Upper lobe of left lung (tissue), 6 donors: ENCODE measurements around the gene EFHD2. TPM values are rescaled to one million over a fixed set of nuclear protein-coding genes. Genes with fewer than 3 reads are reported as not detected.

ENCODE experiments used
- ATAC-seq, 2 donors: fragments of 200-7000 bp; cut with Tn5 transposase; one replicate each; pipeline ENCODE4 v1.9.1; 2022; ENCODE audit warnings: mild to moderate bottlenecking in 2 of 2, moderate library complexity in 2 of 2; ENCODE audit not compliant: low FRiP score in 2 of 2
- DNase-seq, 2 donors: peaks; one replicate each; pipeline ENCODE4 v3.0.0-alpha.2; 2019 to 2020
- H3K27ac ChIP-seq, 4 donors: fragments of 200-600 bp; sonication (generic); one replicate each; pipeline ENCODE4 v1.5.1; 2016 to 2019
- H3K27me3 ChIP-seq, 4 donors: fragments of 200-600 bp; sonication (generic); one replicate each; pipeline ENCODE4 v1.5.1; 2017 to 2019
- H3K36me3 ChIP-seq, 4 donors: fragments of 200-600 bp; sonication (generic); one replicate each; pipeline ENCODE4 v1.5.1; 2016 to 2019
- H3K4me1 ChIP-seq, 4 donors: fragments of 200-600 bp; sonication (generic); one replicate each; pipeline ENCODE4 v1.5.1; 2018 to 2019
- H3K4me3 ChIP-seq, 4 donors: fragments of 200-600 bp; sonication (generic); one replicate each; pipeline ENCODE4 v1.5.1; 2017 to 2019; ENCODE audit warnings: mild to moderate bottlenecking in 2 of 4, moderate library complexity in 1 of 4
- H3K9me3 ChIP-seq, 4 donors: fragments of 200-600 bp; sonication (generic); one replicate each; pipeline ENCODE4 v1.5.1; 2018 to 2019
- CTCF ChIP-seq, 6 experiments: fragments of 450-650 bp in 4 of 6; fragments of 200-600 bp in 2 of 6; sonication (generic) in 2 of 6; IDR thresholded peaks; one replicate each; pipeline ENCODE4 v1.5.1; 2016 to 2019; ENCODE audit warnings: antibody characterized with exemption in 6 of 6
- EP300 ChIP-seq, 4 donors: sonication (generic); formaldehyde crosslinking; IDR thresholded peaks; one replicate each; pipeline ENCODE4 v1.5.1; 2017; ENCODE audit warnings: antibody characterized with exemption in 4 of 4, control low read depth in 2 of 4
- POLR2A ChIP-seq, 4 donors: fragments of 450-650 bp; IDR thresholded peaks; one replicate each; pipeline ENCODE4 v1.5.1; 2016 to 2017; ENCODE audit warnings: antibody characterized with exemption in 4 of 4, mild to moderate bottlenecking in 2 of 4
- POLR2AphosphoS5 ChIP-seq, 2 donors: sonication (generic); formaldehyde crosslinking; IDR thresholded peaks; one replicate each; pipeline ENCODE4 v1.5.1; 2017; ENCODE audit warnings: antibody characterized with exemption in 2 of 2
- WGBS, 2 donors: methylation state at CpG; one replicate each; pipeline ENCODE4 v1.1.5; 2017 to 2018; 5-methylcytosine and 5-hydroxymethylcytosine counted together
- total RNA-seq, 6 donors: library from RNA; depleted of rRNA in 4 of 6; stranded (reverse); fragments of >200 nt in 4 of 6; gene quantifications; one replicate each; pipeline versions ENCODE4 v1.1.0 to v1.2.1, GENCODE V29; 2016 to 2021
- donor health status: DM: no; HTN: no; CAD: no; lungs with moderate emphysema.
- donor health status: DM: no; HTN: yes; CAD: no; lungs with severe emphysema.

EFHD2 gene
- total RNA-seq, 6 donors from 2014 or later = 62.9 to 123 (median 91.2) TPM

- no peak overlapping the region for H3K27ac ChIP-seq
- no peaks in the 10 kb centered on the region for H3K27me3 ChIP-seq
- H3K9me3 ChIP-seq = no peaks in the 10 kb centered on the region
- no peak overlapping the region for H3K4me3 ChIP-seq
- no peaks in the 10 kb centered on the region for H3K4me1 ChIP-seq
- no peaks in the 10 kb centered on the region for H3K36me3 ChIP-seq
- no peak for DNase-seq
- TF ChIP-seq CTCF (IDR thresholded peaks at IDR 0.05) (no peak), EP300 (IDR thresholded peaks at IDR 0.05) (no peak), POLR2A (IDR thresholded peaks at IDR 0.05) (no peak), POLR2AphosphoS5 (IDR thresholded peaks at IDR 0.05) (no peak)
- WGBS, 2 donors = 88 to 91% methylated on average over 4 to 6 of the region's 6 CpGs
- ATAC-seq = no peak
Observed at GRCh38 chr1:15451014-15451722, 41.5 kb downstream of the EFHD2 start.

- Histone ChIP-seq H3K36me3 (no peaks in the 10 kb centered on the region), H3K4me3 (no peak overlapping the region), H3K27me3 (no peaks in the 10 kb centered on the region), H3K9me3 (no peaks in the 10 kb centered on the region), H3K27ac (no peak overlapping the region), H3K4me1 (no peaks in the 10 kb centered on the region)
- WGBS, 2 donors = 83% methylated on average over 1 of the region's 1 CpG; no CpG with 5 or more reads in 1 of the 2 donors
- no peak for DNase-seq
- TF ChIP-seq EP300 (IDR thresholded peaks at IDR 0.05) (no peak), POLR2A (IDR thresholded peaks at IDR 0.05) (no peak), CTCF (IDR thresholded peaks at IDR 0.05) (no peak), POLR2AphosphoS5 (IDR thresholded peaks at IDR 0.05) (no peak)
- no peak for ATAC-seq
Observed at GRCh38 chr1:15452216-15452615, 42.5 kb downstream of the EFHD2 start.

GRCh38 chr1:15452866-15453571 is 43.3 kb downstream of the EFHD2 start:
- no peak for DNase-seq
- 83 to 84% methylated on average over 10 of the region's 10 CpGs for WGBS, 2 donors
- Histone ChIP-seq H3K9me3 (no peaks in the 10 kb centered on the region), H3K4me1 (no peaks in the 10 kb centered on the region), H3K4me3 (no peak overlapping the region), H3K27me3 (no peaks in the 10 kb centered on the region), H3K27ac (no peak overlapping the region), H3K36me3 (no peaks in the 10 kb centered on the region)
- TF ChIP-seq CTCF (IDR thresholded peaks at IDR 0.05) (no peak), POLR2AphosphoS5 (IDR thresholded peaks at IDR 0.05) (no peak), POLR2A (IDR thresholded peaks at IDR 0.05) (no peak)
- no peak for ATAC-seq

DNA sequence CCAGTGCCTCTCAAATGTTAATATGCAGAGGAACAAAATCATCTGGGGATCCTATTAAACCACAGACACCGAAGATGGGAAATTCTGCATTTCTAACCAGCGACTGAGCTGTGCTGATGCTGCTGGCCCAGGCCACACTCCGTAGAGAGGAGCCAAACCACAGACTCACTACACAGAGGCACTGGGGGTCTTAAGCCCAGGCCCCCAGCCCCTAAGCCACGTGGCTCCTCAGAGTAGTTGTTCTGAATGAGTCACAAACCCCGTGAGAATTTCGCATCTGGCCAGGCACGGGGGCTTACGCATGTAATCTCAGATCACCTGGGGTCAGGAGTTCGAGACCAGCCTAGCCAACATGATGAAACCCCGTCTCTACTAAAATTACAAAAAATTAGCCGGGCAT is 44.0 kb downstream of the EFHD2 start:
- 83 to 89% methylated on average over 9 to 11 of the region's 11 CpGs for WGBS, 2 donors
- Histone ChIP-seq H3K4me3 (no peak overlapping the region), H3K27me3 (no peaks in the 10 kb centered on the region), H3K27ac (no peak overlapping the region), H3K4me1 (no peaks in the 10 kb centered on the region), H3K36me3 (no peaks in the 10 kb centered on the region), H3K9me3 (no peaks in the 10 kb centered on the region)
- DNase-seq = no peak
- TF ChIP-seq POLR2AphosphoS5 (IDR thresholded peaks at IDR 0.05) (no peak), POLR2A (IDR thresholded peaks at IDR 0.05) (no peak), CTCF (IDR thresholded peaks at IDR 0.05) (no peak), EP300 (IDR thresholded peaks at IDR 0.05) (no peak)
- ATAC-seq = no peak
